Measurements from ENCODE around the gene THG1L.
A peak's percentile ranks its signal among the peaks of the same experiment; 100 is the strongest.

Gene THG1L

GRCh38 chr5:157730900-157731271 is 334 bp upstream of the THG1L start:
- TF ChIP-seq CTCF (conservative IDR thresholded peaks at IDR 0.05; ENCODE audit: low read length), result no peak
- no peak for TF ChIP-seq EZH2phosphoT487 (IDR thresholded peaks at IDR 0.05; ENCODE audit: borderline replicate concordance)
- H2AFZ ChIP-seq (ENCODE audit: low read length), result peak overlapping the region; percentile 97; the same call in 1 of the 2 replicates
- H3K36me3 ChIP-seq (ENCODE audit: insufficient read depth, low read length), result no peaks in the 10 kb centered on the region
- H3K4me3 ChIP-seq (ENCODE audit: low read length, poor library complexity, severe bottlenecking), result peak overlapping the region; percentile 92
- no peaks in the 10 kb centered on the region for H3K9me3 ChIP-seq (ENCODE audit: insufficient read depth, low read depth, low read length)
- H3F3A ChIP-seq (ENCODE audit: low read depth), result no peaks in the 10 kb centered on the region
- peak overlapping the region; percentile 87 for H3K4me2 ChIP-seq (ENCODE audit: low read depth, low read length, poor library complexity, severe bottlenecking)
- H3K9me2 ChIP-seq (replicated peaks; ENCODE audit: low read depth, low read length), result no peaks in the 10 kb centered on the region
- peak overlapping the region; percentile 65 for H3K9ac ChIP-seq (ENCODE audit: low read depth, low read length, poor library complexity, severe bottlenecking)
- H3K27me3 ChIP-seq (ENCODE audit: insufficient read depth, low read length, poor library complexity, severe bottlenecking), result no peaks in the 10 kb centered on the region
- no peaks in the 10 kb centered on the region for H3K79me2 ChIP-seq (ENCODE audit: insufficient read depth, low read length)
- no peaks in the 10 kb centered on the region for H4K20me1 ChIP-seq (ENCODE audit: insufficient read depth, low read length, poor library complexity, severe bottlenecking)
- H3K4me1 ChIP-seq (ENCODE audit: insufficient read depth, low read length, poor library complexity, severe bottlenecking), result no peaks in the 10 kb centered on the region

GRCh38 chr5:157732130-157732514 is 902 bp downstream of the THG1L start:
- Histone ChIP-seq H3K4me1 (ENCODE audit: insufficient read depth, low read length, poor library complexity, severe bottlenecking) (no peaks in the 10 kb centered on the region), H3K4me2 (ENCODE audit: low read depth, low read length, poor library complexity, severe bottlenecking) (peak overlapping the region; percentile 87), H3F3A (ENCODE audit: low read depth) (no peaks in the 10 kb centered on the region), H3K79me2 (ENCODE audit: insufficient read depth, low read length) (no peaks in the 10 kb centered on the region), H3K9me3 (ENCODE audit: insufficient read depth, low read depth, low read length) (no peaks in the 10 kb centered on the region), H2AFZ (ENCODE audit: low read length) (no peak overlapping the region), H3K27me3 (ENCODE audit: insufficient read depth, low read length, poor library complexity, severe bottlenecking) (no peaks in the 10 kb centered on the region), H3K4me3 (ENCODE audit: low read length, poor library complexity, severe bottlenecking) (peak overlapping the region; percentile 92), H3K36me3 (ENCODE audit: insufficient read depth, low read length) (no peaks in the 10 kb centered on the region), H4K20me1 (ENCODE audit: insufficient read depth, low read length, poor library complexity, severe bottlenecking) (no peaks in the 10 kb centered on the region), H3K9me2 (replicated peaks; ENCODE audit: low read depth, low read length) (no peaks in the 10 kb centered on the region), H3K9ac (ENCODE audit: low read depth, low read length, poor library complexity, severe bottlenecking) (no peak overlapping the region)
- TF ChIP-seq CTCF (conservative IDR thresholded peaks at IDR 0.05; ENCODE audit: low read length), result no peak
- TF ChIP-seq EZH2phosphoT487 (IDR thresholded peaks at IDR 0.05; ENCODE audit: borderline replicate concordance), result no peak

GRCh38 chr5:157732596-157733262 is 1.5 kb downstream of the THG1L start:
- Histone ChIP-seq H3K9me2 (replicated peaks; ENCODE audit: low read depth, low read length) (no peaks in the 10 kb centered on the region), H3K9ac (ENCODE audit: low read depth, low read length, poor library complexity, severe bottlenecking) (no peak overlapping the region), H3K36me3 (ENCODE audit: insufficient read depth, low read length) (no peaks in the 10 kb centered on the region), H3K4me2 (ENCODE audit: low read depth, low read length, poor library complexity, severe bottlenecking) (no peak overlapping the region), H3F3A (ENCODE audit: low read depth) (no peaks in the 10 kb centered on the region), H3K9me3 (ENCODE audit: insufficient read depth, low read depth, low read length) (no peaks in the 10 kb centered on the region), H3K27me3 (ENCODE audit: insufficient read depth, low read length, poor library complexity, severe bottlenecking) (no peaks in the 10 kb centered on the region), H2AFZ (ENCODE audit: low read length) (no peak overlapping the region), H3K79me2 (ENCODE audit: insufficient read depth, low read length) (no peaks in the 10 kb centered on the region), H3K4me3 (ENCODE audit: low read length, poor library complexity, severe bottlenecking) (no peak overlapping the region), H4K20me1 (ENCODE audit: insufficient read depth, low read length, poor library complexity, severe bottlenecking) (no peaks in the 10 kb centered on the region), H3K4me1 (ENCODE audit: insufficient read depth, low read length, poor library complexity, severe bottlenecking) (no peaks in the 10 kb centered on the region)
- TF ChIP-seq EZH2phosphoT487 (IDR thresholded peaks at IDR 0.05; ENCODE audit: borderline replicate concordance), result no peak
- TF ChIP-seq CTCF (conservative IDR thresholded peaks at IDR 0.05; ENCODE audit: low read length), result no peak
